GM13977 (cell line): ENCODE measurements around the gene TRPM2.
"Not testable (repeated sequence)": the region's sequence is repeated elsewhere in the genome, so short reads cannot be mapped to it uniquely, and the experiment has no call there.

Experiments
- DNase-seq: peaks from one replicate; pipeline ENCODE4 v3.0.0; 2012; ENCODE audit warnings: low spot score
- CTCF ChIP-seq: IDR thresholded peaks from 2 replicates; pipeline ENCODE4 v1.5.1; 2012; ENCODE audit warnings: mild to moderate bottlenecking, control low read depth; ENCODE audit not compliant: insufficient read depth; ENCODE audit errors: extremely low read depth, missing control alignments
- in situ Hi-C: fragments of 300-500 bp; cut with MboI; formaldehyde crosslinking; loops from one replicate; pipeline ENCODE4 v1.12.0; 2022; ENCODE audit warnings: low sequenced_read_pairs, low pct_unique_long_range_greater_than_20kb, mixed read lengths, inconsistent platforms; ENCODE audit not compliant: unreplicated experiment

The TRPM2 gene

DNA sequence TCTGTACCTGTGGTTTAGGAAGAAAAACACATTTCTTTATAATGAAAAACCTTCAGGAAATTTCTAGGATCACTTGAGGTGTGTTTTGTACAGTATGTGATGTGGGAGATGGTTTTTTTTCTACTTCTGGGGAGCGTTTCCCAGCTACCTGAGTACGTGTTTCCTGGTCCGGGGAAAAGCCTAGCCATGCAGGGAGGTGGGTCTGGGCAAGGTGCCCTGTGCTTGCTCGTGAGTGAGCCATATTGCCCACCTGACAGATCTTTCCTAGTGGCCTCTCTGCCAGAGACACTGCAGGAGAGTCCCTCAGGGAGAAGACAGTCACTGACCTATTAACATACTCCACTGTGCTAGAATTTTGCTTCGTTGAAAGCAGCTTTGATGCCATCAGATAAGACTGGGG lies 41.3 kb downstream of the TRPM2 start:
- TF ChIP-seq CTCF: no peak
- in situ Hi-C loops: no loop called here
- no peak for DNase-seq

GRCh38 chr21:44395260-44395659 lies 41.8 kb downstream of the TRPM2 start:
- TF ChIP-seq CTCF: no peak
- in situ Hi-C loops: no loop called here
- no peak for DNase-seq

DNA sequence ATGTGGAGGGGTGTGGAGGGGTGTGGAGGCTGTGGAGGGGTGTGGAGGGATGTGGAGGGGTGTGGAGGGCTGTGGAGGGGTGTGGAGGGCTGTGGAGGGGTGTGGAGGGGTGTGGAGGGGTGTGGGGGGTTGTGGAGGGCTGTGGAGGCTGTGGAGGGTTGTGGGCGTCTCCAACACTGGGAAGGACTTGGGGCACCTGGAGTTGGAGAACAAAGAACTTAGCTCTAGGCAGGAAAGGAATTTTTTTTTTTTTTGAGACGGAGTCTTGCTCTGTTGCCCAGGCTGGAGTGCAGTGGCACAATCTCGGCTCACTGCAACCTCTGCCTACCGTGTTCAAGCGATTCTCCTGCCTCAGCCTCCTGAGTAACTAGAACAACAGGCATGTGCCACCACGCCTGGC lies 43.4 kb downstream of the TRPM2 start:
- in situ Hi-C loops, DNase-seq: not testable (repeated sequence)

- TF ChIP-seq CTCF: no peak
- DNase-seq: no peak
- in situ Hi-C loops: no loop called here
Measured at GRCh38 chr21:44397431-44398031, 44.1 kb downstream of the TRPM2 start.

GRCh38 chr21:44398499-44398898 lies 45.1 kb downstream of the TRPM2 start:
- no peak for TF ChIP-seq CTCF
- in situ Hi-C loops: no loop called here
- DNase-seq: no peak

GRCh38 chr21:44399151-44399954 lies 45.9 kb downstream of the TRPM2 start:
- in situ Hi-C loops: no loop called here
- DNase-seq: no peak
- TF ChIP-seq CTCF: no peak
